ENCODE data around the gene TADA2B.

Gene TADA2B

DNA sequence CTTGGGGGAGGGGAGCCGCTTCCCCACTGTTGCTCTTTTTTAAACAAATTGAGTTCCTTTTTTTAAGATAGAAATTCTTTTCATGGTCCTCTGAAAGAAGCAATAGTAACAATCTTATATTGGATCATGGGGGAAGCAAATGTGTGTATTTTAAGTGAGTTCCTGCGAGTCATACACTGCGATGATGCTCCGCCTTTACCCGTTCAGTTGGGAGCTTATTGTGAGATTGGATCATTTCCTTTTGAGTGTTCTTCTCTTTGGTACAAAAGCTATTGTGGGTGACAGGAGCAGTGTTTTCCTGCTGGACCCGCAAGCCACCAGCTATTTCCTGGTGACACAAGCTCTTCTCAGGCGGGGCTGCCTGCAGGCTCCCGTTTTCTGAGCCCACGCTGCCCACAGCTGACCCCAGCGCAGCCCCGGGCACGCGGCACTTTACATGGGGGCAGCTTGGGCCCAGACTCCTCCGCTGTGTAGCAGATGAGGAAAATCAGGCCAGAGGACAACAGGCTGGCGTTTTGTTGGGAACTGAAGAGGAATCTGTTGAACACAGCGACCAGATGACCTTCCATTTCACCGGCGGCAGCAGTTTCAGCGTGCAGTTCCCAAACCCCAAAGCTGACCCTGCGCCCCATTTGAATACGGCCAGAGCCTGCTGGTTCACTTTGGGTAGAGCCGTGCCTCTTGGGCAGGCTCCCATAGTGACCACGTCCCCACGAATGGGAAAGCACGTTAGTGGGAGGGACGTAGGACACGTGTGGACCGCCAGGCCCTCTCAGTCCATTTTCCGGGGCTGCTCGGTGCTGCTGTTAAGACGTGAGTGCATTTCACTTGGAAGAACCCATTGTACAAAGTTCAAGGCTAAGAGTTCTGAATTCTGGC, 12.2 kb downstream of the TADA2B start:
- in situ Hi-C loops (cut with MboI; ENCODE audit: low sequenced_read_pairs): no loop called here

GRCh38 chr4:7055990-7056325, 12.8 kb downstream of the TADA2B start:
- in situ Hi-C loops (cut with MboI; ENCODE audit: low sequenced_read_pairs): no loop called here

DNA sequence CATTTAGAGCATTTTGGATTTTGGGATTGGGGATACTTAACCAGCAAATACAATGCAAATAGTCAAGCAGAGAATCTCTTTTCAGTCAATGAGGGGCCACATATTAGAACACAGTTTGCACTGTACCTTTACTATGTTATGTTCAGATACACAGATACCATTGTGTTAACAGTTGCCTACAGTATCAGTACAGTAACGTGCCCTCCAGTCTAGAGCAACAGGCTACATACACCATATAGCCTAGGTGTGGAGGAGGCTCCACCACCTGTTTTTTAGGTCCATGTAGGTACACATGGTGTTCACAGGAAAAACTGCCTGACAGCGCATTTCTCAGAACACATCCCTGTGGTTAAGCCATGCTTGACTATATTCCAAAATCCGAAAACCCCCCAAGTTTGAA, 15.6 kb downstream of the TADA2B start:
- in situ Hi-C loops (cut with MboI; ENCODE audit: low sequenced_read_pairs): no loop called here

- in situ Hi-C loops (cut with MboI; ENCODE audit: low sequenced_read_pairs): no loop called here
Observed at GRCh38 chr4:7059662-7060061, 16.5 kb downstream of the TADA2B start.

- in situ Hi-C loops (cut with MboI; ENCODE audit: low sequenced_read_pairs): no loop called here
Observed at GRCh38 chr4:7060346-7061150, 17.4 kb downstream of the TADA2B start.

GRCh38 chr4:7061815-7062214, 18.6 kb downstream of the TADA2B start:
- in situ Hi-C loops (cut with MboI; ENCODE audit: low sequenced_read_pairs): no loop called here

GRCh38 chr4:7062816-7063215, 19.6 kb downstream of the TADA2B start:
- in situ Hi-C loops (cut with MboI; ENCODE audit: low sequenced_read_pairs): no loop called here

DNA sequence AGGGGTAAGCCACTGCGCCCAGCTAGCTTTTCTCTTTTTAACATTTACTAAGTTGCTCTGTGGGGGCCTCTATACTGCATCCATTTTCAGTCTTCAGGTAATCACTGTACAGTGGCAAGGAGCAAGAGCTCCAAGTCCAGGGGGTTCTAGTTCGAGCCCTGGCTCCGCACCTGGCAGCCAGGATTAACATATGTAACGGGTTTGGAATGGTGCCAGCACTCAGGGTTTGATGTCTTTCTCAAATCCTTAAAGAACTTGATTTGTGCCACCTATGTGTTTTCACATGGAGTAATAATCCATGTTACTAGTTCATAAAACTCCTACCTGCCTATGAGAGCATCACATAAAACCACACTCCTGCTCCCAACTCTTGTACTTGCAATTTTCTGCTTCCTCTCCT, 20.2 kb downstream of the TADA2B start:
- in situ Hi-C loops (cut with MboI; ENCODE audit: low sequenced_read_pairs): no loop called here

DNA sequence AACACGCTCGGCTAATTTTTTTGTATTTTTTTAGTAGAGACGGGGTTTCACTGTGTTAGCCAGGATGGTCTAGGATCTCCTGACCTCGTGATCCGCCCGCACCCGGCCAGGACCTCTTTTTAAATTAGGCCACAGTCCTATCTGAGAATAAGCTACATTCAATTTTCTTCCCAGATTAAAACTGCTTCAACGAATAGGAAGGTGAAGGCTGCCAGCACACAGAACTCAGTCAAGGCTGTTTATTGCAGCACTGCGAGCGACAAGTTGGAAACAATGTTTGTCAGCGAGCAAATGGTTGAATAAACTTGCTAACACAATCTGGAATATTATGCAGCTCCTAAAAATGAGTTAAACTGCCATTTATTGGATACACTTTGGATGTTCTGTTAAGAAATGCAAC, 22.8 kb downstream of the TADA2B start:
- in situ Hi-C loops (cut with MboI; ENCODE audit: low sequenced_read_pairs): no loop called here

DNA sequence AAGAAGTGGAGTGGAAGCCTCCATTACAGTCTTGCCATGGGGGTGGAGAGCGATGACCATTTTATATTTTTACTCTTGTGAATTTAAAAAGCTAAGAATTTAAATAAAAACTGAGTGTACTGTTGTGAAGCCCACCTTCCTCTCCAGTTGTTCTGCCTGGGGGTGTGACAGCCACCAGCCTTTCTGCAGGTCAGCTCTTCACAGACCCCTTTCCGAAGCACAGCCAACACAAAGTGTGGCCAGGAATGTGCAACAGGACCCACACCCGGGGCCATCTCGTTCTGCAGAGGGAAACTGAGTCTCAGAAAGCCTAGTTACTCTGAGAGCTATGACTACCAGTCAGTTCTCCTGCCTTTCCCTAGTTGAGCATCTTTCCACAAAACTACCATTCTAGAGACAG, 23.3 kb downstream of the TADA2B start:
- in situ Hi-C loops (cut with MboI; ENCODE audit: low sequenced_read_pairs): no loop called here

- in situ Hi-C loops (cut with MboI; ENCODE audit: low sequenced_read_pairs): no loop called here
Observed at GRCh38 chr4:7067126-7067451, 23.9 kb downstream of the TADA2B start.

DNA sequence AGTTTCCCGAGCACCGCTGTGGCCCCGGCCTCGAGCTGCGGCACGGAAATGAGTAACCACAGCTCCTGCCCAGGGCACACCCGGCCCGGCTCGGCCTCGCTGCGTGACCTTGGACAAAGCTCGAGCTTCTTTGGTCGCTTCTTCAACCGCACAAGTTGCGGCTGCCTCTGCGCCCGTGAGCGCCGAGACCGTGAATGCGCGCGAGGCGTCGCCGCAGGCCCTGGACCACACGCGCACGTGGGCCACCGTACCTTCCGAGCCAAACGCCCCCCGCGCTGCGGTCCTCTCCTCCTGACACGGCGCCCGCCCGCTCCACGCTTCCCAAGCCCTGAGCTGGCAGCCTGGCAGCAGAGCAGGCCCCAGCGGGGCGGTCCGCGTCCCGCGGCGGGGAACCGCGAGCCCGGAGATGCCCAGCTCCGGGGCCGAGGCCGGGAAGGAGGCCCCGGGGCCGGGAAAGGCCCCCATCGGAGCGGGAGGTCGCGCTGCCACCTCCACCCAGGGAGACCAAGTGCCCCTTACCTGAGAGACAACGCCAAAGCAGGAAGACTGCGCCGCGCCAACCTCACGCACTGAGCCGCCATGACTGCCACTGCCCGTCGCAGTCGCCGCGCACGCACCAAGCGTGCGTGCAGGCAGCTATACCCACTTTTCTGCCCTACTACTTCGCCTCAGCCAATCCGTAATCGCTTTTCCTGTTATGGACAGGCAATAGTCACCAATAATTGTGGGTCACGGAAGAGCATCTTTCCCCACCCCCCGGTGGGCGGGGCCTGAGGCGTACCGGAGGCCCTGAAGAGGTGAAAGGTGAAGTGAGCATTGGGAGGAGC, 24.5 kb downstream of the TADA2B start, which contains the start of gene GRPEL1:
GRPEL1 (minus strand) TSS at position 613 of the 827 bp plus-strand sequence; CDS start at position 581, 32 bp downstream.
- in situ Hi-C loops (cut with MboI; ENCODE audit: low sequenced_read_pairs): no loop called here

DNA sequence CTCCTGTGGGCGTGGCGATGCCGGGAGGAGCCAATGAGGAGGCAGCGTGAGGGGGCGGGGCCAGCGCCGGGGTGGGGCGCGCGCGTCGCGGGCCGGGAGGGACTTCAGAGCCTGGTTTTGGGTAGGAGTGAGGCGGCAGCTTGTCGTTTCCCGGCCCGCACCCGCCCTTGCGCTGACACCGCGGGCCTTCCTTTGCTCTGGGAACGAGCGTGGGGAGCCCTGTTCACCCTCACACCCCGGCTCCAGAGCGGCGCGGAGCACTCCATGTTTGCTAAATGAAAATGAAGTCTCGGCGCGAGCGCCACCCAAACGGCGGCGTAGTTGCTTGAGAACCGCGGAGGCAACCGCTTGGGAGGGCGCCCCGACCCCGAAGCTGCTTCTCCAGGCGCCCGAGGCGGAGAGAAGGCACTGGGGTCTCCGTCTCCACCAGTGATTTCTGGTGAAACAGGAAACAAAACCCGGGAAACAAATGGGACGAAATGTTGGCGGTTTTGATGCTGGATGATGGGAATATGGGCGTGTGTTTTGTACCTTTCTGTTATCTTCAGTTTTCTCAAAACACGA, 25.2 kb downstream of the TADA2B start:
- in situ Hi-C loops (cut with MboI; ENCODE audit: low sequenced_read_pairs): no loop called here

DNA sequence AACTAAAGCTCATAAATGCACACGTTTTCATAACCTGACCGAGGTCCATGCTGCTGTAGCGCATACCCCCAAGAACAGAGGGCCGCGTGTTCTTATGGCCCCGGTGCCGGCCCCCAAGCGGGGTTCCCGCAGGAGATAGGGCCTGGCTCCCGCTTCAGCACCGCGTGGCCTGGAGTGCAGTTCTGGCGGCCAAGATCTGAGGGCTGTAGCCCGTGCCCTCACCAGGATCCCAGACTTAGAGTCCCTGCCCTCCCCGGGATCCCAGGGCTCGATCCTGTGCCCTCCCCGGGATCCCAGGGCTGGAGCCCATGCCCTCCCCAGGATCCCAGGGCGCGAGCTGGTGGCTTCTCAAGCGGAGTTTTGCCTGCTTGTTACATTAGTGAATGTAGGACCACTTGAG, 25.7 kb downstream of the TADA2B start:
- in situ Hi-C loops (cut with MboI; ENCODE audit: low sequenced_read_pairs): no loop called here

DNA sequence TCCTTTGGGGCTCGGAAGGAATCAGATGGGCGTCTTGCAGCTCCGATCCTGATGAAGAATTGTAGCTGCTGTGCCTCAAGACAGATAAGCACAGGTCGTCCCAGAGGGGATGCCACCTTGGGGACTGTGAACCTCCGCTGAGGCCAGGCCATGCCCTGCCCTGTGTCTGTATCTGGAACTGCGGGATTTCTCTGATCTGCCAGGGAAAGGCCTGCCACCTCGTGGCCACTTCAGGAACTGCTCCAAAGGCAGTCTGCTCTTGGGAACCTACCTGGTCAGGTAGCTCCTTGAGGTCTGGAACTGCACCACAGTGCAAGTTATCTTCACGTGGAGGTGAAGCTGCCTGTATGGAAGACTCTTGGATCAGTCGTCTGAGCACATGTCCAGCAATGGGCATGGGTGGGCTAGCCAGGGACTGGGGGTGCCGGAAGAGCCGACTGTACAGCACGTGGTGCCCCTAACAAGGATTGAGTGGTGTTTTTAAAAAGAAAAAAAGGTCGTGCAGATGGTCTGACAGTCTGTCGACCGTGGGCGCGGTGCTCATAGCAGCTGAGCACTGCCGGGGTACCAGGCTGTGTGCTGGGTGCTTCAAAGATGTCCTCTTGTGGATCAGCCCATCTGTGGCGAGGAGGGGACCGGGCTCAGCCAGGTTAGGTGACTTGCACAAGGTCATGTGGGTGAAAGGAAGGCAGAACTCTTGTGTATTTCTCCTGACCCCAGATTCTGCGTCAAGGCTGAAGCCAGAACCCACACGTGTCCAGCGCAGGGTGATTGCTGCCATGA, 27.7 kb downstream of the TADA2B start:
- in situ Hi-C loops (cut with MboI; ENCODE audit: low sequenced_read_pairs): no loop called here

- in situ Hi-C loops (cut with MboI; ENCODE audit: low sequenced_read_pairs): no loop called here
Observed at GRCh38 chr4:7073059-7073458, 29.9 kb downstream of the TADA2B start.

GRCh38 chr4:7073526-7074390, 30.6 kb downstream of the TADA2B start:
- in situ Hi-C loops (cut with MboI; ENCODE audit: low sequenced_read_pairs): no loop called here

- in situ Hi-C loops (cut with MboI; ENCODE audit: low sequenced_read_pairs): no loop called here
Observed at GRCh38 chr4:7074426-7074825, 31.3 kb downstream of the TADA2B start.

- in situ Hi-C loops (cut with MboI; ENCODE audit: low sequenced_read_pairs): no loop called here
Observed at GRCh38 chr4:7075962-7076695, 33.0 kb downstream of the TADA2B start.
